K562 (cell line): Measurements from ENCODE around the gene LRRC4B. TPM values are rescaled to one million over a fixed set of nuclear protein-coding genes. Genes with fewer than 3 reads are reported as not detected.

Experiments
- ATAC-seq: fragments of 200-7000 bp; cut with Tn5 transposase; 3 replicates; pipeline ENCODE4 v1.9.1; 2020; ENCODE audit warnings: moderate library complexity
- BruUV-seq: library from RNA; stranded (reverse); fragments of 400-500 nt; replicated peaks from 2 replicates; lab custom pipeline; 2021; lab: Mats Ljungman, UMichigan
- CTCF ChIA-PET: fragments of 300-600 bp; formaldehyde crosslinking; extraction: SDS; loops from one replicate; lab custom pipeline; 2021; ENCODE audit warnings: low intra/inter-chr PET ratio; lab: Yijun Ruan, JAX
- POLR2A ChIA-PET: fragments of 300-600, 350-650 bp; sonication (Branson Sonifier 250); formaldehyde crosslinking; extraction: SDS; loops from one replicate; lab custom pipeline; 2021; ENCODE audit warnings: antibody characterized with exemption, inconsistent platforms; lab: Yijun Ruan, JAX
- DNase-seq, 4 experiments: peaks; one replicate each; pipeline versions ENCODE4 v3.0.0 to v3.0.0-alpha.2; 2011 to 2018; ENCODE audit warnings: low spot score in 3 of 4, mixed read lengths in 3 of 4; ENCODE audit errors: extremely low read depth in 1 of 4
- FAIRE-seq: peaks from 2 replicates; lab custom pipeline; 2011; peaks lifted over from hg19 to GRCh38; lab: Jason Lieb, UNC
- H2AFZ ChIP-seq: 2 replicates; pipeline ENCODE4 v1.6.0; 2011; ENCODE audit warnings: low read depth, low read length, control low read depth, inconsistent platforms
- H3K27ac ChIP-seq: fragments of 200-600 bp; 3 replicates; pipeline ENCODE4 v1.8.0; 2011; ENCODE audit warnings: low read depth, mild to moderate bottlenecking, control low read depth, inconsistent platforms, low read length, moderate library complexity, mixed read lengths; ENCODE audit errors: extremely low read depth
- H3K27me3 ChIP-seq, 2 experiments: fragments of 300-600 bp in 1 of 2; 2 replicates in 1 of 2; 3 replicates in 1 of 2; pipeline versions ENCODE4 v1.6.0 to v1.8.0; 2011; ENCODE audit warnings: inconsistent platforms in 2 of 2, low read length in 2 of 2, mild to moderate bottlenecking in 1 of 2, mixed read lengths in 1 of 2, moderate library complexity in 1 of 2; ENCODE audit not compliant: control insufficient read depth in 2 of 2, insufficient read depth in 2 of 2
- H3K36me3 ChIP-seq: fragments of 300-600 bp; 3 replicates; pipeline ENCODE4 v1.8.0; 2011; ENCODE audit warnings: mild to moderate bottlenecking, low read length, inconsistent platforms; ENCODE audit not compliant: control insufficient read depth, insufficient read depth
- H3K4me1 ChIP-seq, 2 experiments: fragments of 200-600 bp in 1 of 2; replicated peaks in 1 of 2; 2 replicates in 1 of 2; 3 replicates in 1 of 2; pipeline versions ENCODE4 v1.5.1 to v1.8.0; 2011; ENCODE audit warnings: inconsistent platforms in 2 of 2, low read length in 2 of 2, mild to moderate bottlenecking in 1 of 2, mixed read lengths in 1 of 2, moderate library complexity in 1 of 2; ENCODE audit not compliant: control insufficient read depth in 2 of 2, insufficient read depth in 2 of 2
- H3K4me2 ChIP-seq: 2 replicates; pipeline ENCODE4 v1.6.1; 2011; ENCODE audit warnings: low read length, control low read depth, inconsistent platforms, mixed read lengths; ENCODE audit not compliant: insufficient read depth
- H3K4me3 ChIP-seq: fragments of 200-600 bp; sonication (generic), shearing (Covaris generic); 2 replicates; pipeline ENCODE4 v1.5.1; 2016; ENCODE audit warnings: control low read depth, inconsistent platforms
- H3K79me2 ChIP-seq: fragments of 200-600 bp; 3 replicates; pipeline ENCODE4 v1.8.0; 2011; ENCODE audit warnings: low read length, inconsistent platforms; ENCODE audit not compliant: control insufficient read depth, insufficient read depth
- H3K9ac ChIP-seq, 2 experiments: 2 replicates each; pipeline versions ENCODE4 v1.6.0 to v1.6.1; 2011; ENCODE audit warnings: low read depth in 2 of 2, low read length in 2 of 2, control low read depth in 1 of 2, inconsistent platforms in 1 of 2, mild to moderate bottlenecking in 1 of 2, mixed read lengths in 1 of 2; ENCODE audit not compliant: insufficient read depth in 1 of 2
- H3K9me1 ChIP-seq: one replicate; pipeline ENCODE4 v1.6.0; 2011; ENCODE audit warnings: inconsistent platforms, mild to moderate bottlenecking, low read length, moderate library complexity; ENCODE audit not compliant: control insufficient read depth, insufficient read depth
- H3K9me3 ChIP-seq: replicated peaks from 2 replicates; pipeline ENCODE4 v1.5.1; 2011; ENCODE audit warnings: low read depth, low read length, inconsistent platforms; ENCODE audit not compliant: control insufficient read depth, insufficient read depth
- H4K20me1 ChIP-seq: replicated peaks from 2 replicates; pipeline ENCODE4 v1.6.1; 2011; ENCODE audit warnings: low read length, inconsistent platforms, mixed read lengths; ENCODE audit not compliant: control insufficient read depth, insufficient read depth
- CBX3 ChIP-seq, 2 experiments: IDR thresholded peaks; 1 replicate in 1 of 2; 2 replicates in 1 of 2; pipeline ENCODE4 v1.6.1; 2012; ENCODE audit warnings: inconsistent platforms in 2 of 2, low read length in 2 of 2, borderline replicate concordance in 1 of 2, control low read depth in 1 of 2
- GABPA ChIP-seq: fragments of 200-800 bp; sonication (Bioruptor generic); conservative IDR thresholded peaks from 2 replicates; pipeline ENCODE4 v1.6.1; 2016; ENCODE audit warnings: low read depth, missing genetic modification characterization, missing compliant biosample characterization
- PHF20 ChIP-seq: fragments of 450-650 bp; IDR thresholded peaks from 2 replicates; pipeline ENCODE4 v1.6.1; 2018; ENCODE audit not compliant: partially characterized antibody
- RBM17 ChIP-seq: fragments of 200-400 bp; formaldehyde crosslinking; IDR thresholded peaks from 2 replicates; pipeline ENCODE4 v1.6.1; 2017; ENCODE audit warnings: low read depth, mild to moderate bottlenecking, low read length, borderline replicate concordance
- RBM25 ChIP-seq: fragments of 200-400 bp; formaldehyde crosslinking; IDR thresholded peaks from 2 replicates; pipeline ENCODE4 v1.6.1; 2018; ENCODE audit warnings: low read length, low read depth, moderate library complexity; ENCODE audit not compliant: severe bottlenecking
- ZBTB33 ChIP-seq: sonication (generic); formaldehyde crosslinking; IDR thresholded peaks from 2 replicates; pipeline ENCODE4 v1.8.1; 2023; ENCODE audit warnings: mild to moderate bottlenecking, missing genetic modification reagents
- ZFP36 ChIP-seq: fragments of 150-350 bp; IDR thresholded peaks from 2 replicates; pipeline ENCODE4 v1.6.1; 2018; ENCODE audit warnings: low read length, low read depth; ENCODE audit not compliant: partially characterized antibody
- WGBS: fragments of 100-300 bp; shearing (Covaris generic); methylation state at CpG from one replicate; pipeline ENCODE4 v1.1.6; 2016; ENCODE audit warnings: low coverage, mixed read lengths; ENCODE audit not compliant: insufficient coverage; ENCODE audit errors: missing lambda C conversion rate; 5-methylcytosine and 5-hydroxymethylcytosine counted together
- in situ Hi-C: fragments of 300-500 bp; cut with MboI; formaldehyde crosslinking; loops from 4 replicates; pipeline ENCODE4 v1.15.0; 2018; ENCODE audit warnings: inconsistent platforms, mixed read lengths
- intact Hi-C: fragments of 100-400 bp; cut with micrococcal nuclease; formaldehyde crosslinking; loops from 2 replicates; pipeline ENCODE4 v1.14.2; 2022
- polyA plus RNA-seq, 8 experiments: library from polyadenylated mRNA; depleted of rRNA in 4 of 8; stranded (reverse) in 5 of 8; unstranded in 3 of 8; fragments of >200 nt; fragmentation: Nextera tagmentation in 2 of 8; fragmentation: Illumina TruSeq in 1 of 8; extraction: Ambion mirVana in 2 of 8; extraction: Trizol in 1 of 8; gene quantifications; 2 replicates each; pipeline versions ENCODE4 v1.2.1 to v1.2.3, GENCODE V29; 2011 to 2014; ENCODE audit warnings: inconsistent platforms in 1 of 8, missing spikeins in 1 of 8
- total RNA-seq, 7 experiments: library from RNA; depleted of rRNA in 6 of 7; stranded (reverse); fragments of >200 nt in 6 of 7; fragmentation: Illumina TruSeq in 2 of 7; extraction: Trizol in 2 of 7; gene quantifications; 2 replicates each; pipeline versions ENCODE4 v1.2.1 to v1.2.3, GENCODE V29; 2011 to 2021; ENCODE audit warnings: low replicate concordance in 1 of 7

LRRC4B gene
- total and polyA plus RNA-seq, 9 of the 15 experiments (the other 6 are each of a cell fraction or from before 2014, with no cell fraction given): 0.18 to 9.6 (median 2.9) TPM; not detected in 2

- Histone ChIP-seq H3K4me1 (peaks cover 24 to 39% of the 10 kb centered on the region in 2 experiments), H3K27ac (no peak overlapping the region), H3K4me2 (no peak overlapping the region), H3K4me3 (no peak overlapping the region), H3K27me3 (no peaks in the 10 kb centered on the region), H3K79me2 (no peaks in the 10 kb centered on the region), H3K9me3 (no peaks in the 10 kb centered on the region), H3K36me3 (no peaks in the 10 kb centered on the region), H3K9ac (no peak overlapping the region), H2AFZ (no peak overlapping the region), H3K9me1 (no peaks in the 10 kb centered on the region), H4K20me1 (no peaks in the 10 kb centered on the region)
- ChIA-PET POLR2A (no interaction called here), CTCF (no interaction called here)
- WGBS: 74% methylated on average over 9 of the region's 9 CpGs
- intact Hi-C loops (no loop called here), in situ Hi-C loops (no loop called here)
- DNase-seq: no peak
- no TSS peak for BruUV-seq
- ATAC-seq: no peak
- no peak for FAIRE-seq
- TF ChIP-seq ZFP36: no peak
- no peak for TF ChIP-seq GABPA
- no peak for TF ChIP-seq RBM17
- TF ChIP-seq CBX3 (IDR thresholded peaks at IDR 0.05; ENCODE audit: borderline replicate concordance in 1 of 2, low read length in 2 of 2): peak in 1 of 2 experiments; percentile 36; a peak in 1 of 3 replicates
- TF ChIP-seq PHF20: no peak
- peak; percentile 33 for TF ChIP-seq RBM25
- 0 out of 2 replicates have a peak, but pooled peaks have one; percentile 36 for TF ChIP-seq ZBTB33 (CRISPR knock-in tag)
These were observed 31.2 kb upstream of the LRRC4B start for GRCh38 chr19:50599427-50599826.
